PFSK-1 (cell line): ENCODE data around the gene CEBPG.

Experiments used
- POLR2AphosphoS5 ChIP-seq: IDR thresholded peaks from 2 replicates; pipeline ENCODE4 v1.6.1; 2012; ENCODE audit warnings: low read depth, mild to moderate bottlenecking, control low read depth, low read length, moderate library complexity
- REST ChIP-seq, 2 experiments: IDR thresholded peaks; 2 replicates each; pipeline versions ENCODE4 v1.6.1 to v1.8.0; 2011 to 2012; ENCODE audit warnings: low read depth in 2 of 2, low read length in 2 of 2, control low read depth in 1 of 2, inconsistent platforms in 1 of 2, mild to moderate bottlenecking in 1 of 2, moderate library complexity in 1 of 2; ENCODE audit not compliant: insufficient read depth in 1 of 2
- TAF1 ChIP-seq: IDR thresholded peaks from 2 replicates; pipeline ENCODE4 v1.6.1; 2012; ENCODE audit warnings: low read length, control low read depth, borderline replicate concordance; ENCODE audit not compliant: insufficient read depth

DNA sequence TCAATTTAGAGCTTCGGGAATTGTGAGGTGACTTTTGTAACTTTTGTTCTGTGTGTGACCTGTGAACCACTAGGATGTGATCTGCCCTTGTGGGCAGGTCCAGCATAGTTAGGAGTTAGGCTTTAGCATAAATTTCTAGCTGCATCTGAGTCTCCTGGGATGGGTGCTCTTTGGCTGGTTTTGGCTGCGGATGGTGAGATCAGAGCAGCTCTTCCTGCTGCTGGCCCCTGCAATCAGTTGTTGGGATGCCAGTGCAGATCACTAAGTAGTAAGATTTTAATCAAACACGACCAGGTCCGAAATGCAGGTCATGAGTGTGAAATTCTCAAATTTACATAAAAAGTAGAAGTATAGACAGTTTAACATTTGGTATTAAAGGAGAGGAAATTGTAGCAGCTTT, 8.5 kb downstream of the CEBPG start:
- TF ChIP-seq REST (IDR thresholded peaks at IDR 0.05; ENCODE audit: insufficient read depth in 1 of 2, low read depth in 2 of 2, low read length in 2 of 2) (no peak), POLR2AphosphoS5 (no peak), TAF1 (no peak)
